Measurements from ENCODE around the gene DYNC1H1. TPM values are rescaled to one million over a fixed set of nuclear protein-coding genes. Genes with fewer than 3 reads are reported as not detected.

Gene DYNC1H1
- total RNA-seq, 1 donor from 2014 or later = 237 TPM

- Mint-ChIP-seq H3K27me3 (ENCODE audit: insufficient read depth, low read depth) (peaks cover 3% of the 10 kb centered on the region), H3K27ac (no peak overlapping the region), H3K36me3 (peaks cover 13% of the 10 kb centered on the region), H3K9me3 (no peaks in the 10 kb centered on the region), H3K4me3 (no peak overlapping the region), H3K4me1 (peaks cover 20% of the 10 kb centered on the region)
- TF ChIP-seq EZH2phosphoT487 (IDR thresholded peaks at IDR 0.05) (no peak), EZH2 (IDR thresholded peaks at IDR 0.05) (no peak), CTCF (IDR thresholded peaks at IDR 0.05) (no peak)
- H4K20me1 ChIP-seq (ENCODE audit: low read depth) = peaks cover 91% of the 10 kb centered on the region
- no peak overlapping the region for H3K4me2 ChIP-seq
- H3K36me3 ChIP-seq = peaks cover 8% of the 10 kb centered on the region
- H3K4me3 ChIP-seq = no peak overlapping the region
- no peaks in the 10 kb centered on the region for H3K9me3 ChIP-seq (ENCODE audit: low read depth)
- H3F3A ChIP-seq (ENCODE audit: low read depth) = peaks cover 2% of the 10 kb centered on the region
- H3K79me2 ChIP-seq (ENCODE audit: low read depth) = peaks cover 100% of the 10 kb centered on the region
- DNase-seq (ENCODE audit: low spot score) = no peak
- H3K27me3 ChIP-seq = no peaks in the 10 kb centered on the region
- no peak overlapping the region for H3K9ac ChIP-seq
- H3K4me1 ChIP-seq = no peaks in the 10 kb centered on the region
- no peak overlapping the region for H2AFZ ChIP-seq (replicated peaks)
- no peak overlapping the region for H3K27ac ChIP-seq
Observed at GRCh38 chr14:101972126-101972866, 7.9 kb downstream of the DYNC1H1 start.

GRCh38 chr14:101973356-101973755 lies 9.0 kb downstream of the DYNC1H1 start:
- no peak overlapping the region for H3K4me3 ChIP-seq
- H3K4me3 Mint-ChIP-seq = no peak overlapping the region
- peaks cover 11% of the 10 kb centered on the region for H3K36me3 ChIP-seq
- H3K4me2 ChIP-seq = no peak overlapping the region
- H2AFZ ChIP-seq (replicated peaks) = no peak overlapping the region
- no peaks in the 10 kb centered on the region for H3K4me1 ChIP-seq
- H3K9me3 ChIP-seq (ENCODE audit: low read depth) = no peaks in the 10 kb centered on the region
- H3K27me3 Mint-ChIP-seq (ENCODE audit: insufficient read depth, low read depth) = peaks cover 3% of the 10 kb centered on the region
- H3K27ac ChIP-seq = no peak overlapping the region
- peaks cover 5% of the 10 kb centered on the region for H3F3A ChIP-seq (ENCODE audit: low read depth)
- H4K20me1 ChIP-seq (ENCODE audit: low read depth) = peaks cover 91% of the 10 kb centered on the region
- H3K9me3 Mint-ChIP-seq = no peaks in the 10 kb centered on the region
- H3K27me3 ChIP-seq = no peaks in the 10 kb centered on the region
- H3K4me1 Mint-ChIP-seq = peaks cover 16% of the 10 kb centered on the region
- TF ChIP-seq CTCF (IDR thresholded peaks at IDR 0.05) (no peak), EZH2phosphoT487 (IDR thresholded peaks at IDR 0.05) (no peak)
- H3K9ac ChIP-seq = no peak overlapping the region
- peaks cover 13% of the 10 kb centered on the region for H3K36me3 Mint-ChIP-seq
- no peak overlapping the region for H3K27ac Mint-ChIP-seq
- peaks cover 94% of the 10 kb centered on the region for H3K79me2 ChIP-seq (ENCODE audit: low read depth)
- DNase-seq (ENCODE audit: low spot score) = no peak

DNA sequence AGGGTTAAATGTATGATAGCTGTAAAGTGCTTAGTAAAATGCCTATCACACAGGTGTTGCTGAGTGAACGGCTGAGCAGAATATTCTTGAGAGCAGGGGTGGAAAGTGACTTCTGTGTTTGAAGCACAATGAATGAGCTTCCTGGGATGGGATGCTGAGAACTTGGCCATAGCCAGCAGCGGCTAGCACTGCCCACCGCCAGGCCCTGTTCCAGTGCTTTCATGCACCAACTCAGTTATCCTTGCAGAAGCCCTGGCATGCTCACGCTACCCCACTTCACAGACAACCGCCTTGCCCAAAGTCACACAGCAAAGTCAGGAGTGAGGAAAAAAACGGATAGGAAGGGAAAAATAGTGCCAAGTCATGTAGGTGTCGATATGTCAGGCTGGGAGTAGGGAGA lies 10.9 kb downstream of the DYNC1H1 start:
- Histone ChIP-seq H3K4me2 (no peak overlapping the region), H3F3A (ENCODE audit: low read depth) (peaks cover 5% of the 10 kb centered on the region), H3K4me1 (no peaks in the 10 kb centered on the region), H2AFZ (replicated peaks) (no peak overlapping the region), H3K27me3 (no peaks in the 10 kb centered on the region), H3K36me3 (peaks cover 22% of the 10 kb centered on the region), H3K9me3 (ENCODE audit: low read depth) (no peaks in the 10 kb centered on the region), H3K27ac (no peak overlapping the region), H4K20me1 (ENCODE audit: low read depth) (peaks cover 75% of the 10 kb centered on the region), H3K4me3 (no peak overlapping the region), H3K9ac (no peak overlapping the region), H3K79me2 (ENCODE audit: low read depth) (peaks cover 76% of the 10 kb centered on the region)
- no peak for DNase-seq (ENCODE audit: low spot score)
- Mint-ChIP-seq H3K27ac (no peak overlapping the region), H3K4me1 (peaks cover 12% of the 10 kb centered on the region), H3K27me3 (ENCODE audit: insufficient read depth, low read depth) (peaks cover 3% of the 10 kb centered on the region), H3K36me3 (peaks cover 17% of the 10 kb centered on the region), H3K9me3 (no peaks in the 10 kb centered on the region), H3K4me3 (no peak overlapping the region)
- TF ChIP-seq CTCF (IDR thresholded peaks at IDR 0.05) = no peak
- TF ChIP-seq EZH2phosphoT487 (IDR thresholded peaks at IDR 0.05) = no peak
- TF ChIP-seq EZH2 (IDR thresholded peaks at IDR 0.05) = no peak
